NB4 (cell line): ENCODE data around the gene NDEL1.

Source experiments
- DNase-seq: peaks from one replicate; pipeline ENCODE4 v3.0.0; 2010; ENCODE audit warnings: low read depth
- H3K4me3 ChIP-seq: one replicate; pipeline ENCODE4 v1.5.1; 2011; ENCODE audit warnings: mild to moderate bottlenecking, low read depth, low read length, moderate library complexity
- CTCF ChIP-seq: IDR thresholded peaks from one replicate; pipeline ENCODE4 v1.5.1; 2012; ENCODE audit warnings: low read depth, low read length
- MAX ChIP-seq: IDR thresholded peaks from 2 replicates; pipeline ENCODE4 v1.6.1; 2011; ENCODE audit warnings: low read depth, low read length
- MYC ChIP-seq: IDR thresholded peaks from 2 replicates; pipeline ENCODE4 v1.6.1; 2011; ENCODE audit warnings: low read depth, low read length
- POLR2A ChIP-seq: IDR thresholded peaks from 2 replicates; pipeline ENCODE4 v1.6.1; 2011; ENCODE audit warnings: mild to moderate bottlenecking; ENCODE audit not compliant: insufficient read length; ENCODE audit errors: extremely low read depth

Gene NDEL1

GRCh38 chr17:8500609-8501008 is 64.9 kb downstream of the NDEL1 start:
- H3K4me3 ChIP-seq = no peak overlapping the region
- no peak for DNase-seq
- no peak for TF ChIP-seq MAX
- TF ChIP-seq MYC = no peak
- TF ChIP-seq POLR2A = no peak

- no peak for DNase-seq
- TF ChIP-seq MAX (no peak), CTCF (no peak), POLR2A (no peak), MYC (no peak)
- no peak overlapping the region for H3K4me3 ChIP-seq
Measured at GRCh38 chr17:8502126-8502525, 66.4 kb downstream of the NDEL1 start.

GRCh38 chr17:8503368-8503767 is 67.7 kb downstream of the NDEL1 start:
- H3K4me3 ChIP-seq = no peak overlapping the region
- DNase-seq = no peak
- TF ChIP-seq POLR2A = no peak
- TF ChIP-seq CTCF = no peak
- TF ChIP-seq MAX = no peak
- TF ChIP-seq MYC = no peak

- no peak overlapping the region for H3K4me3 ChIP-seq
- no peak for DNase-seq
- no peak for TF ChIP-seq POLR2A
- no peak for TF ChIP-seq CTCF
- TF ChIP-seq MAX = no peak
- no peak for TF ChIP-seq MYC
Measured at GRCh38 chr17:8503807-8504206, 68.1 kb downstream of the NDEL1 start.

- no peak for DNase-seq
- TF ChIP-seq CTCF (no peak), MAX (no peak), MYC (no peak), POLR2A (no peak)
- no peak overlapping the region for H3K4me3 ChIP-seq
Measured at GRCh38 chr17:8504460-8505207, 69.0 kb downstream of the NDEL1 start.

GRCh38 chr17:8506145-8506544 is 70.5 kb downstream of the NDEL1 start:
- no peak for DNase-seq
- no peak overlapping the region for H3K4me3 ChIP-seq

More at GRCh38 chr17:8506145-8506544, 70.5 kb downstream of the NDEL1 start:
- TF ChIP-seq CTCF (no peak), MYC (no peak), MAX (no peak), POLR2A (no peak)
